Right atrium auricular region (tissue), 2 donors: ENCODE results near the gene COPE. TPM values are rescaled to one million over a fixed set of nuclear protein-coding genes. Genes with fewer than 3 reads are reported as not detected.

Experiments
- DNase-seq: peaks from one replicate; pipeline ENCODE4 v3.0.0-alpha.2; 2019; ENCODE audit warnings: low spot score
- H3K27ac ChIP-seq, 2 donors: fragments of 200-600 bp; sonication (generic); 1 replicate in 1 of 2; 2 replicates in 1 of 2; pipeline ENCODE4 v1.5.1; 2016 to 2019
- H3K27me3 ChIP-seq, 2 donors: fragments of 200-600 bp; sonication (generic); one replicate each; pipeline versions ENCODE4 v1.5.1 to v1.6.0; 2017 to 2019
- H3K36me3 ChIP-seq: fragments of 200-600 bp; sonication (generic); one replicate; pipeline ENCODE4 v1.5.1; 2016
- H3K4me1 ChIP-seq, 2 donors: fragments of 200-600 bp; sonication (generic); one replicate each; pipeline versions ENCODE4 v1.5.1 to v1.6.0; 2017 to 2019
- H3K4me3 ChIP-seq, 2 donors: fragments of 200-600 bp; sonication (generic); 1 replicate in 1 of 2; 2 replicates in 1 of 2; pipeline ENCODE4 v1.5.1; 2017 to 2019; ENCODE audit warnings: mild to moderate bottlenecking in 1 of 2, moderate library complexity in 1 of 2
- H3K9me3 ChIP-seq, 2 donors: fragments of 200-600 bp; sonication (generic); one replicate each; pipeline ENCODE4 v1.5.1; 2019
- CTCF ChIP-seq, 2 donors: fragments of 200-600 bp; sonication (generic); IDR thresholded peaks; one replicate each; pipeline ENCODE4 v1.5.1; 2019; ENCODE audit warnings: antibody characterized with exemption in 2 of 2
- total RNA-seq, 2 donors: library from RNA; depleted of rRNA; stranded (reverse); fragments of >200 nt; gene quantifications; one replicate each; pipeline ENCODE4 v1.1.0, GENCODE V29; 2016

COPE gene
- total RNA-seq, 2 donors from 2014 or later: 168 to 209 TPM

- Histone ChIP-seq H3K27ac (no peak overlapping the region), H3K27me3 (no peaks in the 10 kb centered on the region), H3K36me3 (no peaks in the 10 kb centered on the region), H3K9me3 (no peaks in the 10 kb centered on the region), H3K4me1 (no peaks in the 10 kb centered on the region), H3K4me3 (no peak overlapping the region)
- no peak for TF ChIP-seq CTCF (IDR thresholded peaks at IDR 0.05)
- DNase-seq: no peak
Measured at GRCh38 chr19:18948976-18949356, 29.8 kb upstream of the COPE start.

DNA sequence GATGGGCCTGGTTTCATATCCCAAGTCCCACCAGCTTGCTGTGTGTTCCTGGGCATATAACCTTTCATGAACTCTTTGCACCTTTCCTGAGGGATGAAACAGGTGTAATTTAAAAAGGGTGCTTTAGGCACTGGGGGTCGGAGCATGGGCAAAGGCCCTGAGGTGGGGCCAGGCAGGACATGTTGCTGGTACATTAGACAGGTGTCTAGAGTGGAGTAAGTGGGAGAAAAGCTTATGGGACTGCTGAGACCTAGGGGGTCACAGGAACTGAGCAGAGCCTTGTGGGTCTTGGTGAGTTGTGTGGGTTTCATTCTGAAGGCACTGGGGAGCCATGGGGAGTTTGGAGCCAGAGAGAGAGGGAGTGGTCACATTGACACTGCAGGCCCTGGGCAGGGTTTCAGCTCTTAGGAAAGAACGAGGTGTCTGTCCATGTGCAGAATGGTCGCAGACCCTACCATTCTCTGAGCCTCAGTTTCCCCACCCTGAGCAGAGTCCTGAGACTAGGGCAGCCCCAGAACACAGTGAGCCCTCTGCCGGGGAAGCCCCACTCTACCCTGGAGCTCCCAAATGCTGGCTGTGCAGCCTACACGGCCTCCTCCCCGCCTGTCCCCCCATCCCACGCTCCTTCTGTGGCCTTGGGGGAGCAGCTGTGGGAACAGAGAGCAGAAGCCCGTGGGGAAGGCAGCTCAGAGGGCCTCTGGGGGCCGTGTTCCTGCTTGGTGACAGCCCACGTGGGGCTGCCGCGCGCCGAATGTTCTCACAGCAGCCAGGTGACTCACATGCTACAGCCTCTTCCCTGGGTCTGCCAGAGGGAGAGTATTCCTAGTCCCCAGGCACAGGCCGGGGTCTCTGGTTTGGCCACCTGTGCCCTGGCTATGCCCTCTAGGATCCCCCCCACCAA, 29.1 kb upstream of the COPE start:
- Histone ChIP-seq H3K27me3 (no peaks in the 10 kb centered on the region), H3K4me1 (no peaks in the 10 kb centered on the region), H3K4me3 (no peak overlapping the region), H3K9me3 (no peaks in the 10 kb centered on the region), H3K27ac (no peak overlapping the region), H3K36me3 (no peaks in the 10 kb centered on the region)
- no peak for TF ChIP-seq CTCF (IDR thresholded peaks at IDR 0.05)
- no peak for DNase-seq

GRCh38 chr19:18946918-18947317, 27.7 kb upstream of the COPE start:
- no peak for DNase-seq
- Histone ChIP-seq H3K9me3 (no peaks in the 10 kb centered on the region), H3K4me1 (no peaks in the 10 kb centered on the region), H3K36me3 (no peaks in the 10 kb centered on the region), H3K4me3 (no peak overlapping the region), H3K27ac (no peak overlapping the region), H3K27me3 (no peaks in the 10 kb centered on the region)
- no peak for TF ChIP-seq CTCF (IDR thresholded peaks at IDR 0.05)

DNA sequence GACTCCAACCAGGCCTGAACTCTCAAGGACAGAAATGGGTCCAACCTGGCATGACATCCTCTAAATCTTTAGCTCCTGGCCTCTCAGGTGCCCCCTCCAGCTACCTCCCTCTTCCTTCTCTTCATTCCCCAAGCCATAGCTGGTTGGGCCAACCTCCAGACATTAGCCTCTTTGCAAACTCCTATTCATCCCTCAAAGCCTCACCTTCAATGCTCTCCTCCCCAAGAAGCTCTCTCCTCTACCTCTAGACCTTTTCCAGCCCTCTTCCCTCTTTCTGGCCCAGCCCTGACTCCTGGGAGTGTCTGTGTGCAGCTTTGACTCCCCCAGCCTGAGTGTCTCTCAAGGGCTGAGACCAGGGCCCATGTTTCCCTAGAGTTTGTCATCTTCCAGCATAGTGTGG, 27.1 kb upstream of the COPE start:
- H3K4me1 ChIP-seq: peaks cover 0 to 4% of the 10 kb centered on the region in 2 donors
- no peak for DNase-seq
- TF ChIP-seq CTCF (IDR thresholded peaks at IDR 0.05): no peak

GRCh38 chr19:18945297-18945696, 26.1 kb upstream of the COPE start:
- Histone ChIP-seq H3K9me3 (no peaks in the 10 kb centered on the region), H3K27me3 (no peaks in the 10 kb centered on the region), H3K4me3 (no peak overlapping the region), H3K36me3 (no peaks in the 10 kb centered on the region), H3K4me1 (peaks cover 0 to 9% of the 10 kb centered on the region in 2 donors), H3K27ac (no peak overlapping the region)
- TF ChIP-seq CTCF (IDR thresholded peaks at IDR 0.05): no peak
- DNase-seq: no peak

More for the DNA sequence above, 27.1 kb upstream of the COPE start:
- Histone ChIP-seq H3K27ac (no peak overlapping the region), H3K9me3 (no peaks in the 10 kb centered on the region), H3K4me3 (no peak overlapping the region), H3K27me3 (no peaks in the 10 kb centered on the region), H3K36me3 (no peaks in the 10 kb centered on the region)
